A549 (cell line): Measurements from ENCODE around the gene TSSK2. TPM values are rescaled to one million over a fixed set of nuclear protein-coding genes. Genes with fewer than 3 reads are reported as not detected.

Source experiments
- ATAC-seq, 2 experiments: fragments of 200-7000 bp in 1 of 2; fragments of >200 bp in 1 of 2; cut with Nextera tagmentation in 1 of 2; cut with Tn5 transposase in 1 of 2; 3 replicates each; pipeline versions ENCODE4 v1.8.0 to v1.9.1; 2018 to 2020; ENCODE audit warnings: mild to moderate bottlenecking in 1 of 2, moderate library complexity in 1 of 2
- CTCF ChIA-PET: fragments of 300-600 bp; sonication (Branson Sonifier 250); formaldehyde crosslinking; extraction: SDS; loops from one replicate; lab custom pipeline; 2021; ENCODE audit warnings: antibody characterized with exemption, inconsistent platforms; lab: Yijun Ruan, JAX
- POLR2A ChIA-PET: fragments of 350-600 bp; formaldehyde crosslinking; extraction: SDS; loops from one replicate; lab custom pipeline; 2021; ENCODE audit warnings: antibody characterized with exemption, inconsistent platforms; lab: Yijun Ruan, JAX
- DNase-seq, 2 experiments: peaks; one replicate each; pipeline versions ENCODE4 v3.0.0 to v3.0.0-alpha.2; 2011 to 2016; ENCODE audit warnings: low read depth in 1 of 2, low spot score in 1 of 2
- FAIRE-seq: peaks from 2 replicates; lab custom pipeline; 2011; peaks lifted over from hg19 to GRCh38; lab: Jason Lieb, UNC
- H3K27ac ChIP-seq, 2 experiments: fragments of >200 bp; sonication (Bioruptor Twin); formaldehyde crosslinking; 3 replicates each; pipeline ENCODE4 v1.5.1; 2016 to 2017
- H3K4me1 ChIP-seq: fragments of >200 bp; sonication (Bioruptor Twin); formaldehyde crosslinking; 3 replicates; pipeline ENCODE4 v1.6.1; 2016
- H3K4me2 ChIP-seq: fragments of >200 bp; sonication (Bioruptor Twin); formaldehyde crosslinking; 3 replicates; pipeline ENCODE4 v1.6.1; 2016
- H3K4me3 ChIP-seq: fragments of >200 bp; sonication (Bioruptor Twin); formaldehyde crosslinking; 3 replicates; pipeline ENCODE4 v1.5.1; 2016
- H3K9me3 ChIP-seq: fragments of >200 bp; sonication (Bioruptor Twin); formaldehyde crosslinking; 3 replicates; pipeline ENCODE4 v1.6.1; 2016
- ATOH8 ChIP-seq: fragments of 250-450 bp; sonication (Bioruptor Pico); IDR thresholded peaks from 2 replicates; pipeline ENCODE4 v1.5.0; 2020; ENCODE audit warnings: low read depth, mild to moderate bottlenecking, moderate library complexity
- BCL3 ChIP-seq: fragments of >200 bp; sonication (Bioruptor Twin); formaldehyde crosslinking; IDR thresholded peaks from 3 replicates; pipeline ENCODE4 v1.6.1; 2016
- BHLHE40 ChIP-seq: IDR thresholded peaks from 2 replicates; pipeline ENCODE4 v1.6.1; 2012; ENCODE audit warnings: low read depth, low read length, inconsistent platforms
- CBX2 ChIP-seq: fragments of 200-600 bp; sonication (generic); IDR thresholded peaks from 2 replicates; pipeline ENCODE4 v1.6.1; 2016; ENCODE audit warnings: low read depth, mild to moderate bottlenecking, borderline replicate concordance
- CTCF ChIP-seq: fragments of >200 bp; sonication (Bioruptor Twin); formaldehyde crosslinking; IDR thresholded peaks from 3 replicates; pipeline ENCODE4 v1.5.1; 2016
- EP300 ChIP-seq, 2 experiments: fragments of >200 bp; sonication (Bioruptor Twin); formaldehyde crosslinking; IDR thresholded peaks; 2 replicates in 1 of 2; 3 replicates in 1 of 2; pipeline ENCODE4 v1.6.1; 2016 to 2017
- FOSB ChIP-seq: fragments of 250-450 bp; sonication (Bioruptor Pico); IDR thresholded peaks from 2 replicates; pipeline ENCODE4 v1.5.0; 2020; ENCODE audit warnings: mild to moderate bottlenecking, moderate library complexity
- FOSL2 ChIP-seq, 2 experiments: fragments of 450-650 bp in 1 of 2; fragments of >200 bp in 1 of 2; sonication (Bioruptor Twin) in 1 of 2; formaldehyde crosslinking; IDR thresholded peaks; 2 replicates each; pipeline versions ENCODE4 v1.5.0 to v1.6.1; 2016 to 2020; ENCODE audit warnings: mild to moderate bottlenecking in 1 of 2, moderate library complexity in 1 of 2
- FOXS1 ChIP-seq: fragments of 250-450 bp; sonication (Bioruptor Pico); IDR thresholded peaks from 2 replicates; pipeline ENCODE4 v1.5.0; 2020; ENCODE audit warnings: mild to moderate bottlenecking, moderate library complexity
- HOXA7 ChIP-seq: fragments of 250-450 bp; sonication (Bioruptor Pico); IDR thresholded peaks from 2 replicates; pipeline ENCODE4 v1.5.0; 2020; ENCODE audit warnings: mild to moderate bottlenecking, moderate library complexity
- HOXB13 ChIP-seq: fragments of 250-450 bp; sonication (Bioruptor Pico); IDR thresholded peaks from 2 replicates; pipeline ENCODE4 v1.5.0; 2020; ENCODE audit warnings: low read depth, mild to moderate bottlenecking, moderate library complexity
- JUNB ChIP-seq: fragments of >200 bp; sonication (Bioruptor Twin); formaldehyde crosslinking; IDR thresholded peaks from 2 replicates; pipeline ENCODE4 v1.6.1; 2016
- KDM5A ChIP-seq: fragments of 200-600 bp; sonication (generic); IDR thresholded peaks from 2 replicates; pipeline ENCODE4 v1.6.1; 2016; ENCODE audit warnings: antibody characterized with exemption, mild to moderate bottlenecking
- MAZ ChIP-seq: fragments of 150-350 bp; IDR thresholded peaks from 2 replicates; pipeline ENCODE4 v1.6.1; 2014; ENCODE audit warnings: antibody characterized with exemption, low read depth, low read length, borderline replicate concordance
- MYC ChIP-seq: IDR thresholded peaks from 2 replicates; pipeline ENCODE4 v1.6.1; 2012; ENCODE audit warnings: mild to moderate bottlenecking, inconsistent platforms, low read length, improper control_type of control experiment, borderline replicate concordance
- NFE2L2 ChIP-seq: fragments of 150-350 bp; conservative IDR thresholded peaks from 2 replicates; pipeline ENCODE4 v1.6.1; 2014; ENCODE audit warnings: low read length
- NR3C1 ChIP-seq: fragments of >200 bp; sonication (Bioruptor Twin); formaldehyde crosslinking; IDR thresholded peaks from 3 replicates; pipeline ENCODE4 v1.6.1; 2017
- RNF2 ChIP-seq: fragments of 200-600 bp; sonication (generic); IDR thresholded peaks from 2 replicates; pipeline ENCODE4 v1.6.1; 2016; ENCODE audit warnings: low read depth, mild to moderate bottlenecking, antibody characterized with exemption, moderate library complexity, borderline replicate concordance
- SREBF2 ChIP-seq: fragments of 450-650 bp; IDR thresholded peaks from 2 replicates; pipeline ENCODE4 v1.6.1; 2014; ENCODE audit warnings: mild to moderate bottlenecking, moderate library complexity
- TFCP2L1 ChIP-seq: fragments of 250-450 bp; sonication (Bioruptor Pico); IDR thresholded peaks from 2 replicates; pipeline ENCODE4 v1.5.0; 2021; ENCODE audit warnings: mild to moderate bottlenecking
- TP53 ChIP-seq: fragments of 250-450 bp; sonication (Bioruptor Pico); IDR thresholded peaks from 2 replicates; pipeline ENCODE4 v1.5.0; 2021; ENCODE audit warnings: mild to moderate bottlenecking, moderate library complexity
- USF2 ChIP-seq: fragments of 450-650 bp; IDR thresholded peaks from 2 replicates; pipeline ENCODE4 v1.6.1; 2014; ENCODE audit warnings: antibody characterized with exemption
- WGBS: methylation state at CpG from one replicate; pipeline ENCODE4 v1.1.6; 2017; ENCODE audit errors: missing lambda C conversion rate; 5-methylcytosine and 5-hydroxymethylcytosine counted together
- polyA plus RNA-seq, 4 experiments: library from polyadenylated mRNA; depleted of rRNA in 3 of 4; stranded (reverse); fragments of >200 nt; fragmentation: RNase III in 1 of 4; extraction: RNeasy Plus Mini Kit Qiagen cat#74134 plus additional on column Dnase treatment in 1 of 4; gene quantifications; 2 replicates in 3 of 4; 3 replicates in 1 of 4; pipeline ENCODE4 v1.2.3, GENCODE V29; 2011 to 2017

TSSK2 gene
- polyA plus RNA-seq, 2 of the 4 experiments (the other 2 are of a cell fraction), result not detected

- H3K4me3 ChIP-seq, result peak overlapping the region; percentile 93
- peak overlapping the region; percentile 95 to 99 for H3K27ac ChIP-seq
- ATAC-seq (no peak), FAIRE-seq (no peak)
- 23% methylated on average over 10 of the region's 13 CpGs for WGBS
- peaks cover 53% of the 10 kb centered on the region for H3K4me1 ChIP-seq
- H3K4me2 ChIP-seq, result peak overlapping the region; percentile 92
- no peak for TF ChIP-seq KDM5A
- no peak for TF ChIP-seq RNF2
- TF ChIP-seq ATOH8 (CRISPR knock-in tag), result no peak
- no peak for TF ChIP-seq TP53 (CRISPR knock-in tag)
- no peak for TF ChIP-seq NR3C1
- TF ChIP-seq BHLHE40, result no peak
- TF ChIP-seq BCL3, result no peak
- TF ChIP-seq FOSB (CRISPR knock-in tag), result no peak
- TF ChIP-seq CTCF, result no peak
- no peak for TF ChIP-seq EP300 (IDR thresholded peaks at IDR 0.05)
- TF ChIP-seq NFE2L2, result no peak
- TF ChIP-seq CBX2, result no peak
- TF ChIP-seq HOXB13, result no peak
- no peak for TF ChIP-seq FOXS1 (CRISPR knock-in tag)
- no peak for TF ChIP-seq JUNB
- no peak for TF ChIP-seq USF2
- TF ChIP-seq HOXA7 (CRISPR knock-in tag), result no peak
- no peak for TF ChIP-seq MAZ
- TF ChIP-seq, all 56 proteins: peak for 0
- ChIA-PET CTCF (interaction anchor here (1.0 to 3.2 kb wide), 3 partner anchors 27 to 458 kb away, joined by 3 to 18 read pairs (median 4); partner anchors contain the start of gene ESS2), POLR2A (no interaction called here)
- no peak for DNase-seq
- H3K9me3 ChIP-seq, result no peaks in the 10 kb centered on the region
These were observed 41.3 kb downstream of the TSSK2 start for GRCh38 chr22:19172213-19173046.

- H3K27ac ChIP-seq, result peak overlapping the region in 1 of 2 experiments; percentile 99; a peak in 1 of 6 replicates
- TF ChIP-seq HOXB13 (no peak), SREBF2 (no peak), MYC (no peak), ATOH8 (CRISPR knock-in tag) (no peak), USF2 (no peak), CTCF (no peak), TP53 (CRISPR knock-in tag) (no peak), FOSL2 (IDR thresholded peaks at IDR 0.05) (no peak), FOSL2 (CRISPR knock-in tag; IDR thresholded peaks at IDR 0.05) (no peak), NFE2L2 (no peak), TFCP2L1 (CRISPR knock-in tag) (no peak), FOXS1 (CRISPR knock-in tag) (no peak)
These were observed 42.2 kb downstream of the TSSK2 start for GRCh38 chr22:19173047-19174035.

More at GRCh38 chr22:19173047-19174035, 42.2 kb downstream of the TSSK2 start:
- ATAC-seq (no peak), DNase-seq (no peak), FAIRE-seq (no peak)
- H3K4me3 ChIP-seq, result no peak overlapping the region; the same call in 1 of the 3 replicates
- H3K4me2 ChIP-seq, result peak overlapping the region; percentile 92
- 69% methylated on average over 12 of the region's 19 CpGs for WGBS
- ChIA-PET POLR2A (no interaction called here), CTCF (interaction anchor here (1.0 to 3.2 kb wide), 4 partner anchors 28 to 457 kb away, joined by 3 to 18 read pairs (median 4); partner anchors contain the start of gene ESS2)
- no peaks in the 10 kb centered on the region for H3K9me3 ChIP-seq
- H3K4me1 ChIP-seq, result peaks cover 54% of the 10 kb centered on the region
